NOMO-1 (cell line): Measurements from ENCODE around the gene GATA1.

Experiments used
- DNase-seq, 2 experiments: peaks; one replicate each; lab custom pipeline; 2025; ENCODE audit not compliant: unreplicated experiment in 2 of 2; lab: John Stamatoyannopoulos, UW

Gene GATA1

DNA sequence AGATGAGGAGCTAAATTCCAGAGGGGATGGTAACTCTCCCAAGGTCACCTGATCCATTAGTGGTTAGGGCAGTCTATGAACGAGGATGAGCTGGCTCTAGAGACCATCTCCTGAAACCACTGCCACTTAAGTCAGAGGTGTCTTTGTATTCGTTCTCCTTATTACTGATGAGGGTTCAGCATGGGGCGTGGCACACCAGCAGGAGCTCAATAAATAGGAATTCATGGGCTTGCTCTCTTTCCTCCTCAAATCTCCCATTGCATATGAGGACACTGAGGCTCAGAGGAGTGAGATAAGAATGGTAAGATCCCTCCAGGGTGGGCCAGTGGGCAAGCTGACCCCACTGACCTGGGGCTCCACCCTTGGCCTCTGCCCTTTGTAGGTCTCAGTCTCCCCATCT, 1.7 kb upstream of the GATA1 start:
- DNase-seq = no peak

DNA sequence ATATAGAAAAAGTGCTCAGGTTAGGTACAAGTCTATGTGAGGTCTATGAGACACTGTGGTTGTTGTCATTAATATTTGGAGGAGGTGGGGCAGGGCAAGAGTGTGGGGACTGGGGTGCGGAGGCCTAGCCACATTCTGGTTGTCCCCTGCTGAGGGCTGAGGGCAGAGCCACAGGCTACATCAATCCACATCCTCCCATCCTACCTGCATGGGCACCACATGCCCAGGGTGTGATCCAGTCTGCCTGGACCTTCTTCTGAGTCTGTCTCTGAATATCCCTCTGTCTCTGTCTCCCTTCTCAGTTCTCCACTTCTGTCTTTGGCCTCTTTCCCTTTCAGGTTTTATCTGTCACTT, 1.2 kb upstream of the GATA1 start:
- no peak for DNase-seq

DNA sequence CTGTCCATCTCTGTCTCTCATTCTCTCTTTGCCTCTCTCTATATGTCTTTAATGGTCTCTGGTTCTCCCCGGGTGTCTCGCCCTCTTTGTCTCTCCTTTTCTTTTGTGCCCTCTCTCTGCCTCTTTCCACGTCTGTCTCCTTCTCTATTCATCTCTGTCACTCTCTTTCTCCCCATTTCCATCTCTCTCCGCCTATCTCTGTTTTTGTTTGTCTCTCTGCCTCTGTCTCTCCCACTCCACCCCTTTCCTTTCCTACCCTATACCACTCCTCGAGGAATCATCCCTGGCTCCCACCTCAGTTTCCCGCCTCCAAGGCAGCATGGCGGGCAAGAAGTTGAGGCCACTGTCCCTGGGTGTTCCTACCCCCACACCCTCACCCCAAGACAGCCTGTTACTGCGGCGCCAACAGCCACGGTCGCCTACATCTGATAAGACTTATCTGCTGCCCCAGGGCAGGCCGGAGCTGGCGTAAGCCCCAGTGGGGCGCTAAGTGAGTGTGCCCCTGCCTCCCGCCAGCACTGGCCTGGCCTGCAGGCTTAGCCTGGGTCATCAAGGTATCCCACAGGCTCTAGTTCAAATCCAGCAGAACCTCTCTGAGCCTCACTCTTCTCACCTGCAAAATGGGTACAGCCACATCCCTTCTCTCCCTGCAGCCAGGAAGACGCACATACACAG, 713 bp upstream of the GATA1 start:
- no peak for DNase-seq

DNA sequence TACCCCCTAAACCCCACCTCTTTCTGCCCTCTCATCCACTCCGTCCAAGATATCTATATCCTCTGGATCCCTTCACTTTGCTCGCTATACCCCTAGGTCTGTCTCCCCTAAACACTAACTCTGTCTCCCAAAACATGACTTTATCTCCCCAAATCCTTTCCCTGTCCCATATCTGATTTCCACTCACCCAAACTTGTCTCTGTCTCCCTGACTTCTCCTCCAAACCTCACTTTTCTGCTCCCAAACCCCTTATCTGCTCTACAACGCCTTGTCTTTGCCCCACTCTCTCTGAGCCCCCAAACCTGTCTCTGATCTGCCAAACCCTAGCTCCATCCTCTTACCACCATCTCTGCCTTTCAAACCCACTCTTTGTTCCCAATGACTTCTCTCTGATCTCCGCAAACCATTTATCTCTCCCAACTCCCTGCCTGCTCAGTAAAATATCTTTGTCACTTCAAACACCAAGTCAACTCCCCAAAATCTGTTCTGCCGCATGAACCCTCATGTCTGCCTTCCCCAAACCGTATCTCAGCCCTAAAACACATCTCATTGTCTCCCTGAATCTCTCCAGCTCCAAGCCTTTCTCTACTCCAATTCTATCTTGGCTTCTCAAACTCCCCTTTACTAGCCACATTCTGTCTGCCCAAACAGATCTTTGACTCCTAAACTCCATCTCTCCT, 575 bp downstream of the GATA1 start:
- no peak for DNase-seq

DNA sequence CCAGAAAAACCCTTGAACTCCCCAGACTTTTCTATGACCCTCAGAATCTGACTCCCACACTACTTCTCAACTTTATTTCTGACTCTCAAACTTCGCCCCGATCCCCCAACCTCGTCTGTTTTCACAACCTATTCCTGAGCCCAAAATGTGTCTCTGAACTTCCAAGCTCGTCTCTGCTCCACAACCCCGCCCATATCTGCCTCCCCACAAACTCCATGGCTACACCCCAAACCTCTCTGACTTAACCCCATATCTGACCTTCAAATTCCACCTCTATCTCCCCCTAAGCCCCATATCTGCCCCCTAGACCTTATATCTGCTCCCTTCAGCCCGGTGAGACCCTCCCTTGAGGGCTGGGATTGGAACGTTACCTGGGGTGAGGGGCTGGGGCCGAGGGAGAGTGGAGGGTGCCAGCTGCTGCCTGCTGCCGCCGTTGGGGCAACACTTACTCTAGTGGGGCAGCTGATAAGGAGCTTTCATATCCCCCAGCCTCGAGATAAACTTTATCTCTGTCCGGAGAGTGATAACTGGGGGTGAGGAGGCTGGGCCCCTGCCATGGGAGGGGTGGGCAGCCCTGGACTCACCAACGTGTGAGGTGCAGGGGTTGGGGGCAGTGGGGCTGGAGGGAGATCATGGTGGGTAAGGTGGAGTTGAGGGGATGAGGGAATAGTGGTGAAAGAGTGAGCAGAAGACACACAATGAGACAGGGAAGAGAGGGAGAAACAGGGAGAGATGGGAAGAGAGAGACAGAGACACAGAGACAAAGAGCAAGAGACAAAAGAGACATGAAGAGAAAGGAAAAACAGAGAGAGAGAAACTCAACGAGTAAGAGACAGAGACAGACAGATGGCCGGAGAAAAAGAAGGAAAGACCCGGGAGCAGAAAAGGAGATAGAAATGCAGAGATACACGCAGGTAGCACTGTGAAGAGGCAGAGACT, 1.4 kb downstream of the GATA1 start:
- no peak for DNase-seq

DNA sequence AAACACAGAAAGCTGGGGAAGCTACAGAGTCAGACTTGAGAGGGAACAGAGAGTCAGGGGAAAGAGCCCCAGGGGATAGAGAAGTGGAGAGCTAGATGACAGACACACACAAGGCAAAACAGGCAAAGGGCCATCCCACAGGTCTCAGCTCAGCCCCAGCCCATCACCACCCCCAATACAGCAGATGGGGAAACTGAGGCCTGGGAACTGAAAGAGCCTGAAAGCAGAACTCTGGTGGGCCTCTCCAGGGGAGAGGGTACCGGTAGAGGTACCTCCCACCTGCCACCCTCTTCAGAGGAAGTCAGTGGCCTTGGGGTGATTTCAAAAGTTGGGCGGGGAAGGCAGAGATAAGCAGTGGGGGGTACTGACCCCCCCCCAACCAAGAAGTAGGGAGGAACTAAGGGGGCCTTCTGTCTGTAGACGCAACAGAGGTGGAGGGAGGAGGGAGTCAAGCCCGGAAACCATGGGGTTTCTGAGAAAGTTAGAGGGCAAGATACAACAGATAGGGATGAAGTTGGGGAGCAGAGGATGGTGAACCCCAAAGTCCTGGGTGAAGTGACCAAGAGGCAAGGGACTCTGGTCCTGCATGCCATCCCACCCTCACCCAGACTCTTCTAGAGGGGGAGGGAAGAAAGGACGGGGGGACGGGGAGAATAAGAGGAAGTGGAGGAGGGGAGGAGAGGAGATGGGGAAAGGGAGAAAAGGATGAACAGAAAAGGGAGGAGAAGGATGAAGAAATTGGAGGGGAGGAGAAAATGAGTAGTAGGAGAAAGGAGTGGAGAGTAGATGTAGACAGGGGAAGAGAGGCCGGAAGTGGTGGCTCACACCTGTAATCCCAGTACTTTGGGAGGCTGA, 3.2 kb downstream of the GATA1 start:
- DNase-seq = no peak

DNA sequence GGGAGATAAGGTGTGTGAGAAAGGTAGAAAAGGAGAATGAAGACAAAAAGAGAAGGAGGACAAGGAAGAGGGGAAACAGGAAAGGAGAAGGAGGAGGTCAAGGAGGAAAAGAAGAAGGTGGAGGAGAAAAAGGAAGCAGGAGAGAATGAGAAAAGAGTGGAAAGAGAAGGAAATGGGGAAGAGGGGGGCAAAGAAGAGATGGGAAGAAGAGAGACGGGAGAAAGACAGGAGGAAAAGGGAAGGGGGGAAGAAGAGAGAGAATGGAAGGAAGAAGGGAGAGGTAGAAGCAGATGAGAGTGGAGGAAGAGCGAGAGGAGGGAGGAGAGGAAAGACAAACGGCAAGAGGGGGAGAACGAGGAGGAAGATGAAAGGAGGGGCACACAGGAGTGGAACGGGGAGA, 4.1 kb downstream of the GATA1 start:
- no peak for DNase-seq

DNA sequence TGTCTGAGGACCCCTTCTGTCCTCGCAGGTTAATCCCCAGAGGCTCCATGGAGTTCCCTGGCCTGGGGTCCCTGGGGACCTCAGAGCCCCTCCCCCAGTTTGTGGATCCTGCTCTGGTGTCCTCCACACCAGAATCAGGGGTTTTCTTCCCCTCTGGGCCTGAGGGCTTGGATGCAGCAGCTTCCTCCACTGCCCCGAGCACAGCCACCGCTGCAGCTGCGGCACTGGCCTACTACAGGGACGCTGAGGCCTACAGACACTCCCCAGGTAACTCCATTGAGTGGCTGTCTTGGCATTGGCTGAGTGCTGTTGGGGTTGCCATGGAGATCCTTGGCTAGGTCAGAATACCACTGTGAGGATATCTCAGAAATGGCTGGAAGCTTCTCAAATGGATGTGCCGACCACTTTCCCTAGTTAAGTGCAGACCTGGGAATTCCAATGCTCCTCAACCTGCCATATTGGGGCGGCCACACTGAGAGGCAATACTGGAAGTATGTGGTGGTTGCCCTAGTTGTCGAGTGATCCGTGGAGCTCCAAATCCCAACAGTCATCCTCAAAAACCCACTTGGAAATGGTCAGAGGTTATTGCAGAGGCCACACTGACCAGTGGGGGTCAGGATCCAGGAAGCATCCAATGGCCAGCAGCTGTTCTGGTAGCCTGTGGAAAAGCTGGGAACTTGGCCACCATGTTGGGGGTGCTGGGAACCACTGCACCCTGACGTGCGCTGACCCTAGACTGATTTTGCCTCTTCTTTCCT, 4.9 kb downstream of the GATA1 start:
- DNase-seq = no peak

DNA sequence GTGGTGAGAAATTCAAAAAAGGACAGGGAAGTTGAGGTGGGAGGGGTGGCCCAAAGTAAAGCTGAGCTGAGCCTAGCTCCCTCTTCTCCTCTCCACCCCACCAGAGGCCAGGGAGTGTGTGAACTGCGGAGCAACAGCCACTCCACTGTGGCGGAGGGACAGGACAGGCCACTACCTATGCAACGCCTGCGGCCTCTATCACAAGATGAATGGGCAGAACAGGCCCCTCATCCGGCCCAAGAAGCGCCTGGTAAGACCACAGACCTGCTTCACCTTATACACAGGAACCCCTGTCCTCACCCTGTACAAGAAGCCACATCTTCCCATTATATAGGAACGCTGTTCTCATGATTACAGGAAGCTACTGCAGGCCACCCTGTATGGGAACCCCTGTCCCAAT, 5.8 kb downstream of the GATA1 start:
- no peak for DNase-seq

DNA sequence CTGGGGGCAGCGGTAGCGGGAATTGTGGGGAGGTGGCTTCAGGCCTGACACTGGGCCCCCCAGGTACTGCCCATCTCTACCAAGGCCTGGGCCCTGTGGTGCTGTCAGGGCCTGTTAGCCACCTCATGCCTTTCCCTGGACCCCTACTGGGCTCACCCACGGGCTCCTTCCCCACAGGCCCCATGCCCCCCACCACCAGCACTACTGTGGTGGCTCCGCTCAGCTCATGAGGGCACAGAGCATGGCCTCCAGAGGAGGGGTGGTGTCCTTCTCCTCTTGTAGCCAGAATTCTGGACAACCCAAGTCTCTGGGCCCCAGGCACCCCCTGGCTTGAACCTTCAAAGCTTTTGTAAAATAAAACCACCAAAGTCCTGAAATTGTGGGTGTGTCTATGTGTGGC, 7.5 kb downstream of the GATA1 start:
- DNase-seq = no peak

DNA sequence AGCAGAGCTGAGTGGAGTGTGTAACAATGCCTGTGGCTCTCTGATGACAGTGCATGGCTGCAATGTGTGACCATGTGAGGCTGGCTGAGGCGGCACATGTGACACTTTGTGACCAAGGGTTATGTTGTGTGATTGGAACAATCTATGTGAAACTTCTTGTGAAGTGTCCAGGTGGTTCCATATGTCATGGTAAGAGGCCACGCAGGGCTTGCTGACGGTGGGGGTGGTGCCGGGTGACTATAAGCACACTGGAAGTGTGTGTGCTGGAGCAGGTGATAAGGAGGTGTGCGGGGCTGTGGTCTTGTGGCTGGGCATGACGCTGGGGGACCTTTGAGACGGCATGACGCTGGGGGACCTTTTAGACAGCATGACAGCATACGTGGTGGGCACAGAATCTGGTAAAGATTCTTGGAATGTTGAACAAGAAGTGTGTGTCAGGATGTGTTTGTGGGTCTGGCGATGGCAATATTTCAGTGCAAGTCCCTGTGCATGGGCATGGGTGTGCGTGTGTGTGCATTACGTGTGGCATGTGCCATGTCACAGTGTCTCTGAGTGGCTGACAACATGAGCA, 8.0 kb downstream of the GATA1 start:
- DNase-seq = no peak

DNA sequence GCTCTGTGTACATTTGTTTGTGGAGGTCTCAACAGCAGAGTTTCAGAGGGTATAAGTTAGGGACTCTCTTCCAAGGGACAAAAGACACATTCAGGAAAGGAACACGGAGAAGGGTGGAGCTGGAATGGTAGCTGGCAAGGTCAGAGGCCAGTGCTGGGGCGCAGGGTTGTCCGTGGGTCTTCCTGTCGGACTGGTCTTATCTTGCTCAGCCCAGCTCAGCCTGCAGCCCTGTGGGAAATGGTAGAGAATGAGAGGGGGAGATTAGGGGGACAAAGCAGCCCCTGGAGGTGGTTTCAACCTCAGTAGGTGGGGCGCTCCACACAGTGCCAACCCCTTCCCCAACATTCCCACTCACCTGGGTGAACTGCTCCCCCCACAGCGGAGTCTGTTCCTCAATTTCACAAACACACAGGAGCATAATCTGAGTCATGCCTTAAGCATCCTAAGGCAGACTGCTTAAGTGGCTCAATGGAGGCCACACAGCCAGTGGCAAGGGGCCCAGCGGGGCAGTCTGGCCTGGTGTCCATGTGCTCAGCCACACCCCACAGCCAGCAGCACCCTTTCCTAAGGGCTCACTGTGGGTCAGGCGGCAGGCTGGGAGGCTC, 8.6 kb downstream of the GATA1 start:
- no peak for DNase-seq

DNA sequence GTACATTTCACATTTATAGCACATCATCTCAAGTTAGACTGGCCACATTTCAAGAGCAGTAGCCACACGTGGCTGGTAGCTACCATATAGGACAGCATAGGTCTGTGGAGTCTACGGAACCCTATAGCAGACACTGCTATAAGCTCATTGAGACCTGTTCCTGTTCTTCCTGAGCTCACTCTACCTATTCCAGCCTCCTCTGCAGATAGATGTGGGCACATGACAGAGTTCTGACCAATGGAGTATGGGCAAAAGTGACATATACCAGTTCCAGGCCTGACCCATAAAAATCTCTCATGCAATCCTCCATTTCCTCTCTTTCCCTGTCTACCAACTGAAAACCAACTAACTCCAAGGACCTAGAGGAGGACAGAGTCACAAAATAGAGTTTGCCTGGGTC, 11.9 kb downstream of the GATA1 start:
- DNase-seq = no peak

DNA sequence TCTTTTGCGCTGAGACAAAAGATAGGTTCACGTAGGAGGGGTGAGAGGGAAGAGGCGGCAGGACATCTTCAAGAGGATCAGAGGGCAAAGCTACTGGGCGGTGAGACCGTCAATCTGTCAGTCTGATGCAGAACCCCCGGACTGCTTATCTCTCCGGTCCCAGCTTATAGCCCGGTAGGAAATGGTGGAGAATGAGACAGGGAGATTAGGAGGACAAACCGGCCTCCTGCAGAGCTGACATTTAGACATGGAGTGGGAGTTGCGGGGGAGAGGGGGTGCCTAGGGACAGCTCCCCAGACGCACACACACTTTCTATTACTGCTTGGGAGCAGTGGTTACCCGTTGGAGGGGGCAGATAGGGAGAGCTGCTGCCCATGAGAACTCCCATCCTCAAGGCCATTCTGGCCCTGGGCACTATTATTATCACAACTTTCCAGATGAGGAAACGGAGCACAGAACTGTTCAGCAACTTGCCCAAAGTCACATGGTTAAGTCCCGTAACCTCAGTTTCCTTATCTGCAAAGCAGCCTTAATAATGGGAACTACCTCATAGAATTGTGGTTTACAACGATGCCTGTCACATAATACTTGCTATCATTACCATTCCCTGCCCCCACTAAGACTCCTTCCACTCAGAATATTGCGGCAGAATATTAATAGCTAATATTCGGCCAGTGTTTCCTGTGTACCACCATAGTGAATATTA, 14.3 kb downstream of the GATA1 start:
- no peak for DNase-seq

DNA sequence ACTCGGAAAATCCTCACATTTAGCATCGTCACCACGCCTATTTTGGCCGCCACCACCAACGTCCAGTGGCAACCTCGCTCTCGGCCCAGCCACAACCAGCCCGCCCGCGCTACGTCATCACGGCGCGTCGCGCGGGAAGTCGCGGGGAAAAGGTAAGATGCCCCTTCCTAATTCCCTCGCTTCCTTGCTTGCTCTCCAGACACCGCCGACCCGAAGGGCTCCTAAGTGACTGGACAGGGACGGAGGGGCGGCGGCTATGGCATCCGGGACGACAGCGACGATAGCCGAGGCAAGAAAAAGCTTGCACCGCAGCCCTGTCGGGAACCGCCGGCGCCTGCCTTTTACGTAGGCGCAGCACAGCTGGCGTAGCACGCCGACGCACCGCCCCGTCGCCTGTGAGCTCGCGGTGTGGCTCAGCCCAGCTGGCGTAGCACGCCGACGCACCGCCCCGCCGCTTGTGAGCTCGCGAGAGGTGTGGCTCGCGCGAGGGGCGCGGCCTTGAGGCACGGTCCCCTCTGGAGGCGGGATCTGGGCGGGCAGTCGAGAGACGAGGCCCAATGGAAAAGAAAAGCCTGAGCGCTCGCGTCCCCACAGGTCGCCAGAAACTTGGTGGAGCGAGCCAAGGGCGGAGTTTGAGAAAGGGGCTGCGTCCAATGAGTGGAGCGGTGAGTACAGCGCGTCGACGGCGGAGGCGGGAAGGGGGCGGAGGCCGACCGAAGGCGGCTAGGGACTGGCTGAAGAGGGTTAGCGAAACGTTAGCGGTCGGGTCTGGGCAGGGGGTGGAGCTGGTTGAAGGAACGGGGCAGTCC, 15.1 kb downstream of the GATA1 start, which contains the start of gene HDAC6:
TSS of gene HDAC6 (plus strand) at position 788 of the 809 bp plus-strand sequence. CDS start 626 bp downstream, outside the sequence.
- DNase-seq = peak; percentile 95 to 96

DNA sequence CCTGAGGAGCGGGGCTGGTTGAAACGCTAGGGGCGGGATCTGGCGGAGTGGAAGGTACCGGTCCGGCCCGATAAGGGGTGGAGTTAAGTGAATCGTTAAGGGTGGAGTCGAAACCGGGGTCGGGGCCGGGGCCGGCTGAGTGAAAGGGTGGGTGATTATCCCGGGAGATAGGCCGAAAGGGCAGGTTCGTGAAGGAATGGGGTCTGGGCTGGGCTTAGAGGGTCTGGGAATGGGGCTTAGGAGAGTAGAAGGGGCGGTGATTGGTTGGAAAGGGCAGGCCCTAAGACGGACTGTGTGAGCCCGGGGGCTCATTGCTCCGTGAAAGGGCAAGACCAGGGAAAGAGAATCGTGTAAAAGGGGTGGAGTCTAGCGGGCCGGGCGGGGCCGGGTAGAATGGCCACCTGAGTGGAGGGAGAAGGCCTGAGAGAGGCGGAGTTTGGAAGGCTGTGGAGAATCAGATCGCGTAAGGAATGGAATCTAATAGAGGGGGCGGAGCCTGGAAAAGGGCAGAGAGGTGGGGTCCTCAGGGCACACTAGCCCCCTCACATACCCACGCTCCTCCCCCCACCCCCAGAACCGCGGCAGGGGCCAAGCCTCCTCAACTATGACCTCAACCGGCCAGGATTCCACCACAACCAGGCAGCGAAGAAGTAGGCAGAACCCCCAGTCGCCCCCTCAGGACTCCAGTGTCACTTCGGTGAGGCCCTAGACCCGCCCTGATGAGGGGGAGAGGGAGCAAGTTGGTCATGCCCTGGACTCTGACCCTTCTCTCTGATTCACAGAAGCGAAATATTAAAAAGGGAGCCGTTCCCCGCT, 15.9 kb downstream of the GATA1 start:
- DNase-seq = peak; percentile 52 to 80

DNA sequence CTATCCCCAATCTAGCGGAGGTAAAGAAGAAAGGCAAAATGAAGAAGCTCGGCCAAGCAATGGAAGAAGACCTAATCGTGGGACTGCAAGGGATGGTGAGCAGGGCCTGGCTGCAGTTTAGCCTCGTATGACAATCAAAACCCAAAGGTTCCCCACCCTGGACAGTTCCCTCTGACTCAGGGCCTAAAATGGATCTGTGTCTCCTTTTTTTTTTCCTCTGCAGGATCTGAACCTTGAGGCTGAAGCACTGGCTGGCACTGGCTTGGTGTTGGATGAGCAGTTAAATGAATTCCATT, 16.5 kb downstream of the GATA1 start:
- DNase-seq = no peak
